Aorta (tissue), 5 donors: ENCODE results near the gene TSHZ2. TPM values are rescaled to one million over a fixed set of nuclear protein-coding genes. Genes with fewer than 3 reads are reported as not detected.
"Not testable (repeated sequence)": the region's sequence is repeated elsewhere in the genome, so short reads cannot be mapped to it uniquely, and the experiment has no call there.

Experiments used
- ATAC-seq: fragments of 200-7000 bp; cut with Tn5 transposase; one replicate; pipeline ENCODE4 v1.9.1; 2022; ENCODE audit warnings: moderate library complexity; ENCODE audit not compliant: low FRiP score
- DNase-seq, 2 donors: peaks; one replicate each; pipeline ENCODE4 v3.0.0-alpha.2; 2020
- H3K27ac ChIP-seq, 2 donors: one replicate each; pipeline ENCODE4 v1.5.1; 2013; ENCODE audit warnings: low read length in 2 of 2, mild to moderate bottlenecking in 2 of 2, moderate library complexity in 2 of 2, control low read depth in 1 of 2, inconsistent platforms in 1 of 2, low read depth in 1 of 2
- H3K27me3 ChIP-seq, 2 donors: one replicate each; pipeline ENCODE4 v1.6.1; 2013; ENCODE audit warnings: control low read depth in 1 of 2, low read length in 1 of 2, mild to moderate bottlenecking in 1 of 2, moderate library complexity in 1 of 2; ENCODE audit not compliant: insufficient read depth in 2 of 2, control insufficient read depth in 1 of 2
- H3K36me3 ChIP-seq, 2 donors: one replicate each; pipeline ENCODE4 v1.6.1; 2013; ENCODE audit warnings: control low read depth in 1 of 2, low read length in 1 of 2, mild to moderate bottlenecking in 1 of 2; ENCODE audit not compliant: insufficient read depth in 2 of 2, control insufficient read depth in 1 of 2
- H3K4me1 ChIP-seq, 2 donors: one replicate each; pipeline ENCODE4 v1.6.1; 2013; ENCODE audit warnings: low read length in 2 of 2, control low read depth in 1 of 2, mild to moderate bottlenecking in 1 of 2, moderate library complexity in 1 of 2; ENCODE audit not compliant: insufficient read depth in 2 of 2, control insufficient read depth in 1 of 2
- H3K4me3 ChIP-seq, 2 donors: one replicate each; pipeline ENCODE4 v1.5.1; 2013; ENCODE audit warnings: low read length in 2 of 2, control low read depth in 1 of 2, mild to moderate bottlenecking in 1 of 2
- H3K9me3 ChIP-seq: one replicate; pipeline ENCODE4 v1.6.1; 2013; ENCODE audit warnings: mild to moderate bottlenecking, low read length; ENCODE audit not compliant: control insufficient read depth
- WGBS, 2 donors: extraction: QIAGEN DNeasy Blood & Tissue Kit; methylation state at CpG; one replicate each; pipeline ENCODE4 v1.1.7; 2013; 5-methylcytosine and 5-hydroxymethylcytosine counted together
- intact Hi-C, 2 donors: fragments of 100-400 bp; cut with DNase I; formaldehyde crosslinking; loops; one replicate each; pipeline versions ENCODE4 v1.14.2 to v1.15.0; 2022
- polyA plus RNA-seq, 2 donors: library from polyadenylated mRNA; stranded (reverse); fragments of 200-250 nt; gene quantifications; one replicate each; pipeline ENCODE4 v1.2.3, GENCODE V29; 2013
- total RNA-seq, 2 donors: library from RNA; stranded (reverse); fragmentation: NEBNext Ultra II Directional; extraction: Animal tissue kit (Norgen Biotek cat#: 25700); gene quantifications; one replicate each; pipeline ENCODE4 v1.2.1, GENCODE V29; 2021
- donor health status: healthy with polysubstance abuse.
- donor health status: Bipolar disorder and iron deficiency.
- donor health status: DM: no; HTN: no; CAD: no.
- donor health status: DM: no; HTN: no; CAD: no.
- donor health status: DM: yes; HTN: yes; CAD: no.

The TSHZ2 gene
- total and polyA plus RNA-seq, 4 donors = 0.08 to 95.4 (median 13.3) TPM

DNA sequence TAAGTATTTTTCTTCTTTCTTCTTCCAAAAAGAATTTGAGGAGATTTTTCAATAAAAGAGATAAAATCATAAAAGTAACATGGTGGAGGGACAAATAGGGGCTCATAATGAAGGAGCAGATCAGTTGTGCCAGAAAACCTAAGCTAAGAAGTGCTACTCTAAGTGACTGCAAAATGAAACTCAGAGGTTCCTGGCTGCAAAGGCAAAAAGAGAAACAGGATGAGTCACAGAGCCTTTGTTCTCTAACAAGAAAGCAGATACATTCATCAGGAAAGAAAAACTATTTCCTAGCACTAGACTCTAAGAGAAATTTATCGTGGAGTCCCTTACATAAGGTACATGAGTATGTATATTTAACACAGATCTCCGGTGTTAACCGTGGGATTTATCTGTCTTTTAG lies 49.8 kb downstream of the TSHZ2 start:
- Histone ChIP-seq H3K27ac (no peak overlapping the region), H3K9me3 (no peaks in the 10 kb centered on the region), H3K36me3 (no peaks in the 10 kb centered on the region), H3K4me3 (no peak overlapping the region), H3K27me3 (no peaks in the 10 kb centered on the region), H3K4me1 (no peaks in the 10 kb centered on the region)
- 81 to 82% methylated on average over 3 of the region's 3 CpGs for WGBS, 2 donors
- intact Hi-C loops = no loop called here
- ATAC-seq (no peak), DNase-seq (no peak)

DNA sequence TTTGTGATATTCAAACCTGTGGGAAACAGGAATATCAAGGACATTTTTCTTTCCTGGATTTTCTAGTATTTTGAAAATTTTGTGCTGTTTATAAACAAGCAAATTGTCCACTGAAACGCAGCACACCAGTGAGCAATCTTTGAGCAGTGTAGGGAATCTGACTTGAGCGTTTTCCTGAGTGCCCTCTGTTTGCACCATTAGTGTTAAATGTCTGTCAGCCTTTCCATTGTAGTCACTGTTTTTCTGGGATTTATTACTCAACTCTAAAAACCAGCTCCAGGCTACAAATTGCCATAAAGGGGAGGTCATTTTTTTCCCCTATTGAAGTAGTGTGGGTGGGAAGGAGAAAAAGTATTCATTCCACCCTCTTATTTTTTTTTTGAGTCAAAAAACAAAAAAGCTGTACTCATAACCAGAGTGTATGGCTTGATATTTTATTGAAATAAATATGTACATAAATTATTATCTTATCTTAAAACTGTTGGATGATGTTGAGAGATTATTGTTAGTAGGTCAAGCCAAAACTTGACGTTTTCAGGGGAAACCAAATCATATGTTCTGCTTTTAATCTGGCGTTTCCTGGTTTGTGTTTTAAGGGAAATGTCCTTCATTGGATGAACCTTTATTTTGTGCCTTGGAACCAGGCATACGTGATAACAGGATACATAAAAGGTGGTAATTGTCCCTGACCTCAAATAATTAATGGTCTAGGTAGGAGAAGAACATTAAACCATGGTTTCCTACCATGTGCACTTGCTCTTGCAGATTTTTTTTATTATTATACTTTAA lies 51.8 kb downstream of the TSHZ2 start:
- intact Hi-C loops = no loop called here
- H3K4me3 ChIP-seq = no peak overlapping the region
- ATAC-seq = no peak
- no peak for DNase-seq
- no peaks in the 10 kb centered on the region for H3K27me3 ChIP-seq
- H3K27ac ChIP-seq = no peak overlapping the region
- WGBS, 2 donors = 11 to 15% methylated on average over 5 of the region's 5 CpGs
- H3K36me3 ChIP-seq = no peaks in the 10 kb centered on the region
- H3K9me3 ChIP-seq = no peaks in the 10 kb centered on the region
- no peaks in the 10 kb centered on the region for H3K4me1 ChIP-seq

DNA sequence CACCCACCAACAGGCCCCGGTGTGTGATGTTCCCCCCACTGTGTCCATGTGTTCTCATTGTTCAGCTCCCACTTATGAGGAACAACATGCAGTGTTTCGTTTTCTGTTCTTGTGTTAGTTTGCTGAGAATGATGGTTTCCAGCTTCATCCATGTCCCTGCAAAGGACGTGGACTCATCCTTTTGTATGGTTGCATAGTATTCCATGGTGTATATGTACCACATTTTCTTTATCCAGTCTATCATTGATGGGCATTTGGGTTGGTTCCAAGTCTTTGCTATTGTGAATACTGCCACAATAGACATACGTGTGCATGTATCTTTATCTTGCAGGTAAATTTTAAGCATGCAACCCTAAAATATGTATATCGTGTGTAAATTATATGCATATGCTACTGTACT lies 52.5 kb downstream of the TSHZ2 start:
- ATAC-seq, H3K4me3 ChIP-seq, H3K9me3 ChIP-seq, intact Hi-C loops, H3K4me1 ChIP-seq, H3K27me3 ChIP-seq, H3K36me3 ChIP-seq, H3K27ac ChIP-seq, DNase-seq: not testable (repeated sequence)
- 92% methylated on average over 5 of the region's 5 CpGs for WGBS, 2 donors

DNA sequence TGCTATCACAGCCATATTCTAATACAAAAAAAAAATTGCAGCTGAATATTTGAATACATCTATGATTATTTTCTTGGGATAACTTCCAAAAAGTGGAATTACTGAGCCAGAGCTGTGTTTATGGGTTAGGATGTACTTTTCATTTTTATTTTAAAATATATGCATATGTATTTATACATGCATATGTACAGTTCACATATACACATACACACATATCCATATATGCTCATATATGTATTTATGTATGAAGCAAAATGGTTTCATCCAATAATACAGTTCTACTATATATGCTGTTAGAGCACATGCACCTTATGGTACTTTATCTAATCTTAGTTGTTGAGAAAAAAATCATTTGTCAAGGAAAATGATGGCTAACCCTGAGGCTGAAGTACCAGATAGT lies 54.9 kb downstream of the TSHZ2 start:
- DNase-seq = no peak
- intact Hi-C loops = no loop called here
- H3K36me3 ChIP-seq = no peaks in the 10 kb centered on the region
- H3K27me3 ChIP-seq = no peaks in the 10 kb centered on the region
- no peak overlapping the region for H3K4me3 ChIP-seq
- ATAC-seq = no peak
- no peak overlapping the region for H3K27ac ChIP-seq
- H3K4me1 ChIP-seq = no peaks in the 10 kb centered on the region
- no peaks in the 10 kb centered on the region for H3K9me3 ChIP-seq

DNA sequence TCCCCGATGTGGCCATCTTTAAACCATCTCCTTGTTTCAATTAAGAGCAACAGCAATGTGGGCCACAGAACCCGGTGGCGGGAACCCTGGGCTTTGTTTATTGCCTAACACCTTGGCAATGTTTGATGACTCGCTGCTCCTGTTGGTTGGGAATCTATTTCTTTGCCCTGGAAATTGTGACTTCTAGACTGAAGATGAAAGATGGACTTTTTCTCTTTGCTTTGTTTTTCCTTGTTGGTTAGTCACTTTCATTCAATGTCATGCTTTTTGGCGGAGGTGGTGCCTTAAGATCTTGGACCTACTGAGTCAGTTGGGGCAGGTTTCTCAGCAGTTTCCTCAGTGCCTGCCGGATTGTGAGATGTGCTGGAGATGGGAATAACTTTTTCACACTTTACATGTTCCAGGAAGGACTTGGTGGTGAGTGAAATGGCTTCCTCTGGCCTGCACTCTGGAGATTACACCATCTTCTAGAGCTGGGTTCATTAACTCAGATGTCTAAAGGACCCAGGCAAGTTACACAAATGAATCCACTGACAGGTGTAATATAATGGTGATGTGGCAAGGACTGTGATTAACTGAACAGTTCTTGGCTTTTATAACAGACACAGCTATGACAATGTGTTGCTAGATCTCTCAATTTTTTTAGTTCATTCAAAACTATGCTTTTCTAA lies 56.3 kb downstream of the TSHZ2 start:
- 83 to 89% methylated on average over 6 of the region's 6 CpGs for WGBS, 2 donors
- H3K4me1 ChIP-seq = no peaks in the 10 kb centered on the region
- no peak overlapping the region for H3K4me3 ChIP-seq
- H3K27ac ChIP-seq = no peak overlapping the region
- ATAC-seq (no peak), DNase-seq (no peak)
- intact Hi-C loops = no loop called here
- no peaks in the 10 kb centered on the region for H3K27me3 ChIP-seq
- no peaks in the 10 kb centered on the region for H3K36me3 ChIP-seq
- H3K9me3 ChIP-seq = no peaks in the 10 kb centered on the region

DNA sequence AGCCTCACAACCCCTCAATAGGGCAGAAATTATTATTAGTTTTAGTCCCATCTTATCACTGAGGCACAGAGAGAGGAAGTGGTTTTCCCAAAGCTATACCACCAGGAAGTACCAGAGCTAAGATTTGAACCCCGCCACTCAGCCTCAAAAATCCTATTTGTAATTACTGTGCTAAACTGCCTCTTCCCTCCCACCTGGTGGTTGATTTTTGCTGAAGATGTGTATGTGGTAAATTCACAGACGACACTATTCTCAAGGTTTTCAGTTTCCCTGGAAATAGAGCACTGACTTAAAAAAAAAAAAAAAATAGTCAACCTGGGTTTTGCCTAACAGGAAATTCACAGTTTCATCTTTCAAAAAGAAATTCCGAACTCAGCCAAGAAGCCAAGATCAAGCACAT lies 57.9 kb downstream of the TSHZ2 start:
- no peak overlapping the region for H3K4me3 ChIP-seq
- H3K27ac ChIP-seq = no peak overlapping the region
- WGBS, 2 donors = 74 to 80% methylated on average over 3 of the region's 3 CpGs
- no peak for ATAC-seq
- H3K9me3 ChIP-seq = no peaks in the 10 kb centered on the region
- DNase-seq = no peak
- H3K36me3 ChIP-seq = no peaks in the 10 kb centered on the region
- H3K4me1 ChIP-seq = no peaks in the 10 kb centered on the region
- intact Hi-C loops = no loop called here
- H3K27me3 ChIP-seq = no peaks in the 10 kb centered on the region

DNA sequence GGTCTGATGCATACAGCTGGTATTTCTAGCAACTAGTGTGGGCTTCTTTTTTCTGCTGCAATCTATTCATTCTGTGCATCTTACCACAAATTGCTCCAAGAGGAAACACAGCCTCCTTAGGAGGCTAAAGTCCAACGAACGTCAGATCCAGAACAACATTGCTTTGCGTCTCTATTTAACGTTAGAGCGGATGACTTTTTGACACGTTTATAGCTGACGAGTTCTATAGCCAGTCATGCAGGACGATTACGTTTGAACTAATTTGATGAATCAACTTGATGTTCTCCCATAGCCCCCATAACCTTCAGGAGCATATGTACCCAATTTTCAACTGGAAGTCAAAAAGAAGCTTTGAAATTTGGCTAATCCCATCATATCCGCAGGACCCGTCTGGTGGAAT lies 59.9 kb downstream of the TSHZ2 start:
- H3K9me3 ChIP-seq = no peaks in the 10 kb centered on the region
- no peaks in the 10 kb centered on the region for H3K4me1 ChIP-seq
- no peaks in the 10 kb centered on the region for H3K36me3 ChIP-seq
- no peak overlapping the region for H3K4me3 ChIP-seq
- ATAC-seq (no peak), DNase-seq (no peak)
- WGBS, 2 donors = 75 to 79% methylated on average over 11 of the region's 11 CpGs
- H3K27me3 ChIP-seq = no peaks in the 10 kb centered on the region
- intact Hi-C loops = no loop called here
- H3K27ac ChIP-seq = no peak overlapping the region

DNA sequence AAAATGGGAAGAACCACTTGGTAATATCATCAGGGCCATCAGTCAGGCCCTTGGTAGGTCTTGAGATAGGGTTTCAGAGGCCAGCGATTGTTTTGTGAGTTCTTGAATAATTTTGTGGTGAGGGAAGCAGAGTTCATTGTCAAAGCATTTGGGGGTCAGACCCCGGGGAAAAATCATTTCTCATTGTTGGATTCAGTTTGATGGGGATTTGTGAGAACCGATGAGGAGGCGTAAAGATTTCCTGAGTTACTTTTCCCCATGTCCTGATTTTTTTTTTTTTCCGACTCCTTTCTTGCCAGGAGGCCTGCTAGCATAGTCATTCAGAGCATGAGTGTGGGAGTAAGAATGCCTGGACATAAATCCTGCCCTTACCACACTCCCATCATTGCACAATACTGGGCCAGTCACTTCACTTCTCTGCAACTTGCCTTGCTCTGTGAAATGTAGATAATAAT lies 60.3 kb downstream of the TSHZ2 start:
- Histone ChIP-seq H3K4me3 (no peak overlapping the region), H3K36me3 (no peaks in the 10 kb centered on the region), H3K9me3 (no peaks in the 10 kb centered on the region), H3K27ac (no peak overlapping the region), H3K4me1 (no peaks in the 10 kb centered on the region), H3K27me3 (no peaks in the 10 kb centered on the region)
- DNase-seq (no peak), ATAC-seq (peak; percentile 87)
- intact Hi-C loops = no loop called here
- WGBS, 2 donors = 23 to 47% methylated on average over 5 of the region's 5 CpGs

DNA sequence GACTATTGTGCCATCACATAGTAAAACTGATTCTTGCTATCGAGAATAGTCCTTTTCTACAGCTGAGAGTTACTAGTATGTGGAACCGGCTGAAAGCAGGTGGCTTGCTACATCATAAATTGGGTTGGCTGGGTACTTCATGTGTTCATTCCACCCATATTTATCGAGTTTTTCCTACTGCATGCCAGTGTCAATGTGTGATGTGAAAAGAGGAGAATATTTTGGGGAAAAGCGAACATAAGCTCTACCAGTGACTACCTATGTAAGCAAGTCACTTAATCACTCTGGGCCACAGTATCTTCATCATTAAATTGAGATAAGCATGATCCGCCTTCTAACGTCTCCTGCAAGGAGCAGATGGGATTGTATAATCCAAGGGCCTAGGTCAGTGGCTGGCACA lies 61.0 kb downstream of the TSHZ2 start:
- no peaks in the 10 kb centered on the region for H3K27me3 ChIP-seq
- H3K27ac ChIP-seq = no peak overlapping the region
- intact Hi-C loops = no loop called here
- H3K4me3 ChIP-seq = no peak overlapping the region
- DNase-seq = no peak
- H3K9me3 ChIP-seq = no peaks in the 10 kb centered on the region
- WGBS, 2 donors = 77 to 79% methylated on average over 6 of the region's 6 CpGs
- H3K4me1 ChIP-seq = no peaks in the 10 kb centered on the region
- H3K36me3 ChIP-seq = no peaks in the 10 kb centered on the region
- ATAC-seq = no peak
